DMS 273 (cell line): ENCODE data around the gene RHAG.
A peak's percentile ranks its signal among the peaks of the same experiment; 100 is the strongest.
"Not testable (repeated sequence)": the region's sequence is repeated elsewhere in the genome, so short reads cannot be mapped to it uniquely, and the experiment has no call there.

Experiments
- DNase-seq: peaks from one replicate; lab custom pipeline; 2025; ENCODE audit not compliant: unreplicated experiment; lab: John Stamatoyannopoulos, UW

Gene RHAG

DNA sequence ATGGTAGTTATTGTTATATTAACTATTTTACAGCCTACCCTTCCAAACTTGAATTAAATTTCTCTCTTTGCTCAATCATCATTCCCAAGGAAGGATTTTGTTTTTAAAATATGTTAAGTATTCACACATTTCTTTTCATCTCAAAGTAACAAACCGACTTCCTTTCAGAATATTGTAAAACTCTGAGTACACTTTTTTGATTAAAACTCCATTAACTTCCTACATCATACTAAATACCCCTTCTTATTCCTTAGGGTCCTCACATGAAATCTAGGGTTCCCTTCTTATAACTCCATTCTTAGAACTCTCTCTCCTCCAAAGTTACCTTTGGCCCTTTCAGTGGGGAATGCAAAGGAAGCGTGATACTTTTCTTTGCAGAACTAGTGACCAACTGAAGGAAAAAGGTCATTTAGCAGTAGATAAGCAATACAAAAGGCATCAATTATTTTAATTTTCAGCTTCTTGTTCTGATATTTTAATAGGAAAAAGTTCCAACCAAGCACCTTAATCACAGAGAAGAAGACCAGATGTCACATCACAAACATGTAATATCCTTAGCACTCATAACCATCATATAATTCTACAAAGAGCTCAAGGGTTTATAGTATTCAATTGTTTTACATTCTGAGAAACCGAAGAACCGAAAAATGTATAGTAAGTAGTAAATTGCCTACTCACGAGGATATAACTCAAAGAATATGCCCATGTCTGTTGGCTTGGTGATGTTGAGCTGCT, 494 bp downstream of the RHAG start:
- no peak for DNase-seq

DNA sequence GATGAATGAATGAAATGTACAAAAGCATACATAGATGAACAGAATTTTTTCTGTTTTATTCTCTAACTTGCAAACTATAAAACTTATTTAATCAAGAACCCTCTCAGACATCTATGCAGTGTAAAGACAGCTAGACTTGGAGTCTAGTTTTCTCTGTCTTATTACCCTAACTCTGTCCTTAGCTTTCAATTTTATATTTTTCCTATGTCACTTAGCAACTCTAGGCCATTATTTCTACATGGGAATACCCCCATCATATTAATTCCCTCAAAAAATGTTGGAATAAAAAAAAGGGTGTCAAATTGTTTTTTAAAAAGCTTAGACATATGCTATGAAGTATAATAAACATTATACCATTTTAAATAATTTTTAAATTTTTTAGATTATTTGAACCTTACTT, 1.2 kb downstream of the RHAG start:
- DNase-seq = no peak

DNA sequence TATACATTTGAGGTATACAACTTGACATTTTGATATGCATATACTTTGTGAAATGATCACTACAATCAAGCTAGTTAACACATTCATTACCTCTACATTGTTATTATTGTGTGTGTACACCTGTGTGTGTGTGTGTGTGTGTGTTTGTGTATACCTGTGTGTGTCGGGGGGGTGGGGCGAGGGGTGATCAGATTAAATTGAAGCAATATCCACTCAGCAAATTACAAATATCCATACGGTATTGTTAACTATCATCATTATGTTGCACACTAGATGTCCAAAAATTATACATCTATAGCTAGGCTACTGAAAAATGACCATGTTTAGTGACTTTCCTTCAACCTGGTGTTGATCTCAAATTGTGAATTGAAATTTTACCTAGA, 1.8 kb downstream of the RHAG start:
- no peak for DNase-seq

DNA sequence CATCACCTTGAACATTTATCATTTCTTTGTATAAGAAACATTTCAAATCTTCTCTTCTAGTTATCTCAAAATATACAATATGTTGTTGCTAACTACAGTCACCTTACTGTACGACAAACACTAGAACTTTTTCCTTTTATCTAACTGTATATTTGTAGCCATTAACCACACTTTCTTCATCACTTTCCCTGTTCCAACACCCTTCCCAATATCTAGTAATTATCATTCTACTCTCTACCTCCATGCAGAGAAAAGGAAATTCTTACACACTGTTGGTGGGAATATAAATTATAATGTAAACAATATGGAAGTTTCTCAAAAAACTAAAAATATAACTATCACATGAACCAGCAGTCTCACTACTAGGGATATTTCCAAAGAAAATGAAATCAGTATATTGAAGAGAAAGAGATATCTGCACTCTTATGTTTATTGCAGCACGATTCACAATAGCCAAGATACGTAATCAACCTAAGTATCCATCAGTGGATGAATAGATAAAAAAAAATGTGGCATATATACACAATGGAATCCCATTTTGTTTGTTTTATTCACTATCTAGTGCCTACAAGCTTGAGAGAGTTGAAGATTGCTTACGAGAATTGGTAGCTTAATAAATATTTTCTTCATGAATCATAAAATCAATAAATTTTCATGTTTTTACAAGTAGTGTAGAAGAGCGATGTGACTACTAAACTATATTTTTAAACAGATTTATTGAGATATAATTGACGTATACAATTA, 2.4 kb downstream of the RHAG start:
- DNase-seq = no peak

DNA sequence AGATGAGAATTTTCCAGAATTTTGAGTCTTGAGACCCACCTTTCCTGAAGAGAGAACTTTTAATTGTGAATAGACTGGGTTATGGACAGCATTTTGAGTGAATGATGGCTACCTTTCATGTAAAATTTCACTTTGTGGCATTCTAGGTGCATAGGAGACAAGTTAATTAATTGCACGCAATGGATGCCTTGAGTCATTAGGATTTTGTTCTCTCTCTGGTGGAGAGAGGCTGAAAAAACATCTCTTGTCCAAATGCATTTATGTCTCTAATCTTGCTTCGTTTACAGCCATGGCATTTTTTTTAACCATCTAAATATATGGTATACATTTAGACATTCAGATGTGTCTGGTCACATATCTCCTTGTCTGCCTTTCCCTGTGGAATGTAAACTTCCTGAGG, 3.1 kb downstream of the RHAG start:
- no peak for DNase-seq

DNA sequence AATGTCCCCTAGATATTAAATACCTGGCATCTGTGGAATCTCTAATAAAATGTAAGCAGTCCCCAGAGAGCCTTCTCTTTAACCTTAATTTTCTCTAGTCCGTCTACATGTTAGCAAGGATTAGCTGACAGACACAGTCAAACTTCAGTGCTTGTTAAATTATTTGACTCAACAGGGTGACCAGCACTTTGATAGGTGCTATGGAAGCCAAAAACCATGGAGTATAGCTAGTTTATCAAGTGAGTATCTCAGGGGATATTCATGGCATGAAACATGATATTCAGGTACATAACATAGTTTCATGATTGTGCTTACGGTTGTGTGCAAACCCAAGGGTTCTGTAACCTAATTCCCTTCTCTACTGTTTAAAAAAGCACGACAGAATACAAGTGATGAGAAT, 3.9 kb downstream of the RHAG start:
- DNase-seq = no peak

DNA sequence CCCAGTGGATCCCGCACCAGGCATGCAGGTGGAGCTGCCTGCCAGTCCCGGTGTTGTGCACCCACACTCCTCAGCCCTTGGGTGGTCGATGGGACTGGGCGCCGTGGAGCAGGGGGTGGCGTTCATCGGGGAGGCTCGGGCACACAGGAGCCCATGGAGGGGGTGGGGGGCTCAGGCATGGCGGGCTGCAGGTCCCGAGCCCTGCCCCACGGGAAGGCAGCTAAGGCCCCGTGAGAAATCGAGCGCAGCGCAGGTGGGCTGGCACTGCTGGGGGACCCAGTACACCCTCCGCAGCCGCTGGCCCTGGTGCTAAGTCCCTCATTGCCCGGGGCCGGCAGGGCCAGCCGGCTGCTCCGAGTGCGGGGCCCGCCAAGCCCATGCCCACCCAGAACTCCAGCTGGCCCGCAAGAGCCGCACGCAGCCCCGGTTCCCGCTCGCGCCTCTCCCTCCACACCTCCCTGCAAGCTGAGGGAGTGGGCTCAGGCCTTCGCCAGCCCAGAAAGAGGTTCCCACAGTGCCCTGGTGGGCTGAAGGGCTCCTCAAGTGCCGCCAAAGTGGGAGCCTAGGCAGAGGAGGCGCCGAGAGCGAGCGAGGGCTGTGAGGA, 7.1 kb downstream of the RHAG start:
- DNase-seq = not testable (repeated sequence)

DNA sequence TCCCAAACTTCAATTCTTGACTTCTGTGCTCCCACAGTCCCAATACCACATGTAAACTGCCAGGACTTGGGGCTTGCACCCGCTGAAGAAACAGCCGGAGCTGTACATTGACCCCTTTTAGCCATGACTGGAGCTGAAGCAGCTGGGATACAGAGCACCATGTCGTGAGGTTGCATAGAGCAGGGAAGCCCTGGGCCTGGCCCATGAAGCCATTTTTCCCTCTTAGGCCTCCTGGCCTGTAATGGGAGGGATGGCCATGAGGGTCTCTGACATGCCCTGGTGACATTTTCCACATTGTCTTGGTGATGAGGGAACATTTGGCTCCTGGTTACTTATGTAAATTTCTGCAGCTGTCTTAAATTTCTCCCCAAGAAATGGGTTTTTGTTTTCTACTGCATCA, 9.8 kb downstream of the RHAG start:
- no peak for DNase-seq

DNA sequence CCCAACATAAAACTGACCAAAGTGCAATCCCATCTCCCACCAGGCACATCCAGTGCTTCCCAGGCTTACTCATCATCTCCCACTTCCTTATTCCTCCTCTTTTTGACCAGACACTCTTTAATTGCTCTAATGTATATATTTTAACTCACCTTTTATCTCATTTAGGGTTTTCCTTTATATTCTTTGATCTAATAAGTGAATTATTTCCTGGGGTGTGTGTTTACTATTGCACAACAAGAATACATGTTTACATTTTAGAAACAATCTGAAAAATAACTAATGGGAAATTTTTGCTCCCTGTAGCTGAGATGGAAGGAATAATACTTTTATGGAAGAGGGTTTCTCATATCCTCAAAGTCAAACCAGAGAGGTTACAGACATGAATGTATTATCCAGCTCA, 18.4 kb downstream of the RHAG start:
- DNase-seq = no peak

DNA sequence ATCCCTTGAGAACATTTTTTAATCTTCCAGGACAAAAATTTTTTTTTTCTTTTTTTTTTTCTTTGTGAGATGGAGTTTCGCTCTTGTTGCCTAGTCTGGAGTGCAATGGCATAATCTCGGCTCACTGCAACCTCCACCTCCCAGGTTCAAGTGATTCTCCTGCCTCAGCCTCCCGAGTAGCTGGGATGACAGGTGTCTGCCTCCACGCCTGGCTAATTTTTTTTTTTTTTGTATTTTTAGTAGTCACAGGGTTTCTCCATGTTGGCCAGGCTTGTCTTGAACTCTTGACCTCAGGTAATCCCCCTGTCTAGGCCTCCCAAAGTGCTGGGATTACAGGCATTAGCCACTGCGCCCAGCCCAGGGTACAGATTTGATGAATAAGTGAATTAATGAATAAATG, 22.5 kb downstream of the RHAG start:
- not testable (repeated sequence) for DNase-seq

DNA sequence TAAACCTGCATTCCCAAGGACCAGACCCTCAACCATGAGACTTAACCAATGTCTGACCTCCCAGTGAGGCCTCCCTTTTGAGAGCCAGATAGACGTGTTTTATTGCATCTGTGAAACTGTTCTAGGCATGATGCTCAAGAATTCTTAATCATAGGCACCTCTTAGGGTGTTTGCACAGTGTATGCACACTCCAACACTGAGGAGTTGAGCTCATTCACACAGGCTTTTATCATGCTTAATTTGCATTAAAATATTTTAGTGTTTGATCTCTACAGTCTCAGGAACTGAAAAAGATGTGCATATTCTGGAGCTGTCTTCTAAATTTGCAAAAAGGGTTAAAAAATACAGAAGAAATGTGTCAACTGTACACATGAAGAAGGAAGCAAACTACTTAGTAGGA, 27.4 kb downstream of the RHAG start:
- no peak for DNase-seq

DNA sequence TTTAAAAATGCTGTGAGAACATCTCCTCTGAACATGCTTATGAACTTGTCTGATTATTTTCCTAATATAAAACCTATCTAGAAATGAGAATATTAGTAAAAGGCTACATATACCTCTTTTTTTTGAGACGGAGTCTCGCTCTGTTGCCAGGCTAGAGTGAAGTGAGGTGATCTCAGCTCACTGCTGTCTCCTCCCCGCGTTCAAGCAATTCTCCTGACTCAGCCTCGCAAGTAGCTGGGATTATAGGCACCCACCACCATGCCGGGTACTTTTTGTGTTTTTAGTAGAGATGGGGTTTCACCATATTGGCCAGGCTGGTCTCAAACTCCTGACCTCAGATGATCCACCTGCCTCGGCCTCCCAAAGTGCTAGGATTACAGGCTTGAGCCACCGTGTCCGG, 28.4 kb downstream of the RHAG start:
- DNase-seq = not testable (repeated sequence)

DNA sequence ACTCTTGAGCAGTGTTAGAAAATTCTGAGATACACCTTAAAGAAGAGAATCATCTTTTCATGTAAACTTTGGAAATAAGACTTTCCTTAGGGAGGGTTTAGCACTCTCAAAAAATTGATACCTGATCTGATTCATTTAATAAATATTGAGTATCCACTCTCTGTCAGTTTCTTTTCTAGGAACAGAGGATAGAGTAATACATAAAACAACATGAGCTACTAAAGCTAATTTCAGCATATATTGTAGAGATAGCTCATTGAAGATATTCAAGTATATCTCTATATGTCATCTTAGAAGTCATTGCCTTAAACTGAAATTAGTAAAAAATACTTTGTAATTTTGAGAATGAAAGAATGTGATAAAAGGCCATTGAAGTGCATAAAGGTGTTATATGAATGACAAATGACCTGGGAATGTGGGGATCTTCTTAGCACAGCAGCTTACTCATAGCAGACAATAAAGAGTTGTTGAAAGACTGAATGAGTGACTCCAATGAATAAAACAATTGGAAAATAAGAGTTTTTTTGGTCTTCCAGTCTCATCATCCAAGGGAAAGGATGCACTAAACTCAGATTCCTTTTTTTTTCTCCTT, 29.2 kb downstream of the RHAG start:
- no peak for DNase-seq

DNA sequence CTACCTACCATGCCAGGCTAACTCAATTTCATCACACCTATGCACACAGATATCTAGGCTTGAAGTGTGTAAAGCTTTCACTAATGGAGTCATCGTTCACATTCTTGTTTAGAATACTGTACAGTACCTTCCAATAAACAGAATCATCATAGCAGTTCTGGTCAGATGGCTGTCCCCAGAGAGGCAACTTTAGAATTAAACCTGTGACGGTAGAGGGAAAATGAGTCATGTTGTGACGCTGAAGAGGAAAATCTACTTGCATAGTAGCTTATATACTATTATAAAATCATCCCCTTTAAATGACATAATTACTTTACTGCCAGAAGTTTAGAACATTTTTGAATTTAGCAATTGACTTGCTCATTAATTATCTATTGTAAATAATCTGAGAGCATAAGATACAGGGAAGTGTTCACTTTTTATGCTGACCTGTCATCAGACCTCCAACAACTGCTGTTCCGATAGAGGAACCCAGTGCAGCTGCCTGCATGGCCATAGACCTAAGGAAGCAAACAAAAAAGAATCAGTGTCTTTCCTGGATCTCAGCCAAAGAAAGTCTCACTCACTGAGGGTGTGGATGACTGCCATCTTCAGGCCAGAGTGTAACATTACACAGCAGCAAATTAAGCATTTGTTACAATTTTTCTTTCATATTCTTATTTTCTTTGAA, 29.8 kb downstream of the RHAG start:
- DNase-seq = peak; percentile 95

DNA sequence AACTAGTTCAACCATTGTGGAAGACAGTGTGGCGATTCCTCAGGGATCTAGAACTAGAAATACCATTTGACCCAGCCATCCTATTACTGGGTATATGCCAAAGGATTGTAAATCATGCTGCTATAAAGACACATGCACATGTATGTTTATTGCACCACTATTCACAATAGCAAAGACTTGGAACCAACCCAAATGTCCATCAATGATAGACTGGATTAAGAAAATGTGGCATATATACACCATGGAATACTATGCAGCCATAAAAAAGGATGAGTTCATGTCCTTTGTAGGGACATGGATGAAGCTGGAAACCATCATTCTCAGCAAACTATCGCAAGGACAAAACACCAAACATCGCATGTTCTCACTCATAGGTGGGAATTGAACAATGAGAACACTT, 32.6 kb downstream of the RHAG start:
- not testable (repeated sequence) for DNase-seq

DNA sequence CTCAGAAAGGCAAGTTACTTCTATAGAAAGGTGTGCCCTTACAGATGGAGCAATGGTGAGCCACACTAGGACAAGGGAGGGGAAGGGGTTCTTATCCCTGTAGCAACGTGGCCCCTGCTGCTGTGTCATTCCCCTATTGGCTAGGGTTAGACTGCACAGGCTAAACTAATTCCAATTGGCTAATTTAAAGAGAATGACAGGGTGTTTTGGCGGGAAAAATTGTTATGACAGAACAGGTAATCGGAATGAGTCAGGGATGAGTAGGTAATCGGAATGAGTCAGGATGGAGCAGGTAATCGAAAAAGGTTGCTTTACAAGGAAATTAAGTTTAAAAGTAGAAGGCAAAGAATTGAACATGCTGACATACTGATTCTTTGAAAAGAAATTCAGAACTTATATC, 49.4 kb downstream of the RHAG start:
- DNase-seq = not testable (repeated sequence)

DNA sequence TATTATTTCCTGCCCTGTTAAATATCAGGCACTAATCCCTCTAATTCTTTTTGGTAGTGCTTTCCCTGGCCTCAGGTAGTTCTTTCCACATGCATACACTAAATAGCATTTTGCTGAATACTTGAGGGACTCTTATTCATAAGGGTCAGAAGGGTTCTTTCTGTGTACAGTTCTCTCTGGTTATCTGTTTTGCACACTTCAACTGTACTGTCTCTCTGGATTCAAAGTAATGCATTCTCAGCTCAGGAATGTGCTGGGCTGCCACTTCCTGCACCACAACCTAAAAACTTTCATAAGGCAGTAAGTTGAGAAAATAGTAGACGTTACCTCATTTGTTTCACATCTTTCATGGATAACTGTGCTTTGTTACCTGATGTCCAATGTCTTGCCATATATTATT, 54.1 kb downstream of the RHAG start:
- DNase-seq = no peak

DNA sequence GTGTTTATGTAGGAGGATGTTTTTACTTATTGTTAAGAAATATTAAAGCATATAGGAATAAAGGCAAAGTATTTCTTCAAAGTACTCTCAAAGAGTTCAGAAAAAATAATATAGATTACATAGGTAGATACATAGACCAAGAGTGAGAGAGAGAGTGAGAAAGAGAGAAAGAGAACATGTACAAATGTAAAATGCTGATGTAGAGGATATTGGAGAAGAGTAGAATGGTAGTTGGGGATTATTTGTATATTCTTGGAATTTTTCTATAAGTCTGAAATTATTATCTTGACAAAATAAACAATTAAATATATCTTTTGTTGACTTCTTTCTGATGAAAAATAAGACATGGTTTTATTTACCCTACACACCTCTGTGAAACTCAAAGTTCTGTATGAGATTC, 57.0 kb downstream of the RHAG start:
- DNase-seq = no peak

DNA sequence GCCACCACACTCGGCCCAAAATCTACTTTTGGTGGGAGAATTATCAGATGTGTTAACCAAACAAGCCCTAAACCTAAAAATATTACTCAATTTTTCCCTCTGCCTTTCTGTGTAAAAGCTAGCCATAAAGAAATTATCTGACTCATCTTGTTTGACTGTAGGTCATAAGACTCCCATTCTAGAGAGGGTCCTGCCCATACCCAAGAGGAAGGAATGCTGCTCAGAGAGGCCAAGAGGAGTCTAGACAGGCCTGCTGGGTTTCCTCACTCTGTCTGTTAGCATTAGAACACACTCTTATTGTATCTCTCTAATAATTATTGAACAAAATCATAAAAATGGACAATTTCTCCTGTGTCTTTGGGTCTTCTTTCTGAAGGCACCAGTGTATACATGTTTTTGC, 60.0 kb downstream of the RHAG start:
- no peak for DNase-seq

DNA sequence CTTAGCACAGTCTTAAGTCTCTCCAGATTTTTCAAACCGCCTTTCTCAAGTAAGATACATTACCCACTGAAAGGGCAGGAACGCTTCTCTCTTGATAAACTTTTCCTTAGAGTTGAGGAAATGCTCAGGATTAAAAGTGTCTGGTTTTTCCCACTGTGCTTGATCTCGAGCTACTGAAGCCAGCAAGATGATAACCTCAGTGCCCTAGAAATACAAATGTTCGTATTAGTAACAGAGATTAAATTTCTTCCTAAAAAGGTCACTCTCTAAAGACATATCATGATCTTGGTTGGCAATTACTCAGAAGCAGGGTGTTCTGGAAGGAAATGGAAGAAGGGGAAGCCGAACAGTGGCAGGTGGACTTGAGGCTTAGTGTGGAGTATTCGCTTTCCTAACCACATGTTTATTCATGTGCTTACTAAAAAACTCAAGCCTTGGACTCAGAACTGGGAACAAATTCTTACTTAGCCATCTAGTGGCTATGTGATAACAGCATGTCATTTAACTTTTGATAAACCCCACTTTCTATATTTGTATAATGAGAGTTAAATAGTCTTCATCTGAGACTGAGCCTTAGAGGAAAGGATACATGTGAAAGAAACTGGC, 66.1 kb downstream of the RHAG start:
- DNase-seq = peak; percentile 64

DNA sequence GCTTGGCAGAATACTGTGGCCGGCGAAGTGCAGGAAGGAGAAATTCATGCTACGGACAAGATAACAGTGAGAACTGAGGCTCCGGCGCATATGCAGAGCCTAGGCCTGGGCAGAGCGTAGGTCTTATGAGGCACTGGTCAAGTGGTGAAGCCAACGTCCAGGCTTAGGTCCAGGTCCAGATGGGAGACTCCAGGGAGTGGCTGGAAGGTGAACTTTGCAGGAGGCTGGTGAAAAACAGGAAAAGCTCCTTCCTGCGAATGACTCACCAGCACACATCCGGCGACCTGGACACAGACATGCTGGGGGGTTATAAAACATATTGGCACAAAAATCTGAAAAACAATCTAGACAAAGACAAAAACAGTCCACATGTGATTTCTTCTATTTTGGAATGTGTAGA, 70.8 kb downstream of the RHAG start:
- no peak for DNase-seq
